Transverse colon (tissue), 4 donors: ENCODE data around the gene CASP2.

Experiments used
- CTCF ChIP-seq, 5 experiments: fragments of 200-600 bp in 3 of 5; fragments of 450-650 bp in 2 of 5; sonication (generic) in 3 of 5; IDR thresholded peaks; 1 replicate in 2 of 5; 2 replicates in 3 of 5; pipeline ENCODE4 v1.5.1; 2016 to 2017; ENCODE audit warnings: antibody characterized with exemption in 5 of 5, inconsistent platforms in 3 of 5, mild to moderate bottlenecking in 2 of 5, moderate library complexity in 1 of 5
- POLR2A ChIP-seq: fragments of 450-650 bp; IDR thresholded peaks from one replicate; pipeline ENCODE4 v1.6.1; 2016; ENCODE audit warnings: antibody characterized with exemption, mild to moderate bottlenecking, moderate library complexity
- POLR2AphosphoS5 ChIP-seq, 3 donors: sonication (generic); formaldehyde crosslinking; IDR thresholded peaks; one replicate each; pipeline ENCODE4 v1.6.1; 2016; ENCODE audit warnings: antibody characterized with exemption in 3 of 3

GRCh38 chr7:143320620-143321019 lies 32.5 kb downstream of the CASP2 start:
- TF ChIP-seq CTCF (IDR thresholded peaks at IDR 0.05) (no peak), POLR2AphosphoS5 (IDR thresholded peaks at IDR 0.05) (no peak), POLR2A (no peak)
